LNCaP clone FGC (cell line): ENCODE results near the gene CNTROB.

ENCODE experiments used
- DNase-seq: peaks from one replicate; pipeline ENCODE4 v3.0.0-alpha.2; 2011; ENCODE audit warnings: low read depth
- H3K4me3 ChIP-seq: 2 replicates; pipeline ENCODE4 v1.5.1; 2011; ENCODE audit warnings: mild to moderate bottlenecking, low read depth, low read length, control low read depth
- TF ChIP-seq, protein P1 (sequence below): IDR thresholded peaks from 2 replicates; pipeline ENCODE4 v1.5.1; 2012; ENCODE audit warnings: mild to moderate bottlenecking; ENCODE audit not compliant: control insufficient read depth, insufficient read depth; ENCODE audit errors: extremely low read depth

The CNTROB gene

DNA sequence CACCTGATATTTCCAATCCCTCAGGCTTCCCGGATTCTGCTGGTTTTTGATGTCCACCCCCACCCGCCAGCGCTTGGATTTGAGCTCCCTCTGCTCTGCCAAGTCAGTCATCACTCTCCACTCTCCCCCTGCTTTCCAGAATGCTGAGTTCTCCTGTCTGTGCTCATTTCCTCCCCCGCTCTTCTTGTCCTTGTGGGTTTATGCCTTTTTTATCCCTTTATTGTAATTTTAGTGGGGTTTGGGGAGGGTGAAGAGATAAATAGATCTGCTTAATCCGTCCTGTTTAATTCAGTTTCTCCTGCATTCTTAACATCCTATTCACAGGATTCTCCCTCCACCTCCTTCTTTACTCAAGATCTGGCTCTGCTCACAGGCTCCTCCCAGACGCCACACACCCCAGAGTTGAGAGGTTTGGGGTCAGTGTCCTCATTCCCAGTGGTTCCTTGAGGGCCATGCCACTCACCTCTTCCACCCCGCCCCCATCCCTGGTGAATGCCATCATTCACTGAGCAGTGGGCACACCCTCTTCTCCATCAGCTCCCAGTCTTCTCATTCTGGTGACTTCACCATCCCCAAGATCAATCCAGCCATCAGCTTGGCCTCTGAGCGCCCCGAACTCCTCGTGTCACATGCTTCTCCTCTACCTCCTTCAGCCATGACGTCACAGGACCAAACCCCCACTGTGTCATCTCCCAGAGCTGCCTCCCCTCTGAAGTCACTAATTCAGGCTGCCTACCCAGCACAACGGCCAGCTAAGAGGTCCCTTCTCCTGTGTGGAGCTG is 55.3 kb downstream of the CNTROB start:
- no peak for DNase-seq
- TF ChIP-seq, protein P1, sequence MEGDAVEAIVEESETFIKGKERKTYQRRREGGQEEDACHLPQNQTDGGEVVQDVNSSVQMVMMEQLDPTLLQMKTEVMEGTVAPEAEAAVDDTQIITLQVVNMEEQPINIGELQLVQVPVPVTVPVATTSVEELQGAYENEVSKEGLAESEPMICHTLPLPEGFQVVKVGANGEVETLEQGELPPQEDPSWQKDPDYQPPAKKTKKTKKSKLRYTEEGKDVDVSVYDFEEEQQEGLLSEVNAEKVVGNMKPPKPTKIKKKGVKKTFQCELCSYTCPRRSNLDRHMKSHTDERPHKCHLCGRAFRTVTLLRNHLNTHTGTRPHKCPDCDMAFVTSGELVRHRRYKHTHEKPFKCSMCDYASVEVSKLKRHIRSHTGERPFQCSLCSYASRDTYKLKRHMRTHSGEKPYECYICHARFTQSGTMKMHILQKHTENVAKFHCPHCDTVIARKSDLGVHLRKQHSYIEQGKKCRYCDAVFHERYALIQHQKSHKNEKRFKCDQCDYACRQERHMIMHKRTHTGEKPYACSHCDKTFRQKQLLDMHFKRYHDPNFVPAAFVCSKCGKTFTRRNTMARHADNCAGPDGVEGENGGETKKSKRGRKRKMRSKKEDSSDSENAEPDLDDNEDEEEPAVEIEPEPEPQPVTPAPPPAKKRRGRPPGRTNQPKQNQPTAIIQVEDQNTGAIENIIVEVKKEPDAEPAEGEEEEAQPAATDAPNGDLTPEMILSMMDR: no peak
- no peak overlapping the region for H3K4me3 ChIP-seq

- TF ChIP-seq, protein P1: peak; percentile 62
- H3K4me3 ChIP-seq: no peak overlapping the region
- peak; percentile 75 for DNase-seq
Observed at GRCh38 chr17:7988750-7989178, 56.8 kb downstream of the CNTROB start.

GRCh38 chr17:7989781-7990655 is 58.0 kb downstream of the CNTROB start:
- TF ChIP-seq, protein P1: peak; percentile 95
- peak overlapping the region; percentile 53 for H3K4me3 ChIP-seq
- DNase-seq: peak; percentile 6

DNA sequence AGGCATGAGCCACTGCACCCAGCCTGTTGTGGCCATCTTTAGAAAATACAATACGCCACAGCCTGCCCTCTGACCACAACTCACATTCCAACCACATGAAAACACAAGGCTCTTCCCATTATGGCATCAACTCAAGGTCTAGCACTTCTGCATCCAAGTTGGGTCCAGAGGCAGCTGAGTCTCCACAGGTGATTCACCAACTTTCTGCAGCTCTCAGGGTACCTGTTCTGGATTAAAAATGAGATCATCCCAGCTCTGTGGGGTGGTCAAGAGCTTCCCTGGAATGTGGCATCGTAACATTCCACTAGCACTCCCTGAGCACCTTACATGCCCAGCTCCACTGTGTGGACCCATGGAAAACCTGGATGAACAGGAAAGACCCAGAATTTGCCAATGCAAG is 60.5 kb downstream of the CNTROB start:
- DNase-seq: no peak
- TF ChIP-seq, protein P1: no peak
- H3K4me3 ChIP-seq: no peak overlapping the region

DNA sequence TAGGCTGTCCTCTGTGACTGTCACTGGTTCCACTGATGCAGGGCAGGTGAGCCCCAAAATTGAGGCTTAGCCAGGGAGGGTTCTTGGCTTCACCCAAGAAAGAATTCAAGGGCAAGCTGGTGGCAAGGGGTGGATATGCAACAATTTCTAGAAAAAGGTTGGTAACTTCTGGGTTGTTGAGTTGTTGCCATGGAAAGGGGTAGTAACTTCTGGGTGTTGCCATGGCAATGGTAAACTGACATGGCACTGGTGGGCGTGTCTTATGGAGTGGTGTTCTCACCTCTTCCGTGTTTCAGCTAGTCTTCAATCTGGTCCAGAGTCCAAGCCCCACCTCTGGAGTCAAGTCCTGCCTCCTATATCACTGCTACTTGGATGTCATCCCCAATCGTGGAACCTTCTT is 60.9 kb downstream of the CNTROB start:
- no peak for DNase-seq

GRCh38 chr17:7993972-7994589 is 62.1 kb downstream of the CNTROB start:
- TF ChIP-seq, protein P1: no peak
- H3K4me3 ChIP-seq: no peak overlapping the region
- no peak for DNase-seq

More for the DNA sequence above, 60.9 kb downstream of the CNTROB start:
- TF ChIP-seq, protein P1: no peak
- no peak overlapping the region for H3K4me3 ChIP-seq
